Ectodermal cell (in vitro differentiated cells): ENCODE results near the gene SAMMSON.
A peak's percentile ranks its signal among the peaks of the same experiment; 100 is the strongest.

Experiments
- H3K27ac ChIP-seq: 2 replicates; pipeline ENCODE4 v1.7.0; 2013; ENCODE audit warnings: mild to moderate bottlenecking, low read depth, low read length; ENCODE audit not compliant: insufficient read depth, poor library complexity, severe bottlenecking
- H3K27me3 ChIP-seq: 2 replicates; pipeline ENCODE4 v1.7.0; 2013; ENCODE audit warnings: mild to moderate bottlenecking, low read length; ENCODE audit not compliant: insufficient read depth, control insufficient read depth, poor library complexity, severe bottlenecking
- H3K36me3 ChIP-seq: one replicate; pipeline ENCODE4 v1.7.0; 2013; ENCODE audit warnings: low read length; ENCODE audit not compliant: control insufficient read depth, insufficient read depth
- H3K4me1 ChIP-seq: one replicate; pipeline ENCODE4 v1.7.0; 2013; ENCODE audit warnings: low read length; ENCODE audit not compliant: control insufficient read depth, insufficient read depth
- H3K4me3 ChIP-seq: 2 replicates; pipeline ENCODE4 v1.7.0; 2013; ENCODE audit warnings: low read depth, low read length, control low read depth; ENCODE audit not compliant: insufficient read depth
- H3K9me3 ChIP-seq: 2 replicates; pipeline ENCODE4 v1.7.0; 2013; ENCODE audit warnings: mild to moderate bottlenecking, low read length, moderate library complexity; ENCODE audit not compliant: control insufficient read depth
- WGBS, 2 experiments: methylation state at CpG; one replicate each; pipeline ENCODE4 v1.1.7; 2013; ENCODE audit warnings: missing lambda C conversion rate in 2 of 2; 5-methylcytosine and 5-hydroxymethylcytosine counted together

The SAMMSON gene

GRCh38 chr3:69983546-69984265 lies 15.8 kb upstream of the SAMMSON start:
- Histone ChIP-seq H3K36me3 (no peaks in the 10 kb centered on the region), H3K4me1 (no peaks in the 10 kb centered on the region), H3K27ac (no peak overlapping the region), H3K9me3 (no peaks in the 10 kb centered on the region), H3K4me3 (no peak overlapping the region), H3K27me3 (no peaks in the 10 kb centered on the region)
- 91 to 97% methylated on average over 5 of the region's 5 CpGs for WGBS, 2 experiments

- 90 to 92% methylated on average over 4 of the region's 4 CpGs for WGBS, 2 experiments
- no peak overlapping the region for H3K27ac ChIP-seq
- H3K9me3 ChIP-seq, result no peaks in the 10 kb centered on the region
- no peak overlapping the region for H3K4me3 ChIP-seq
- no peaks in the 10 kb centered on the region for H3K36me3 ChIP-seq
- H3K27me3 ChIP-seq, result no peaks in the 10 kb centered on the region
- H3K4me1 ChIP-seq, result no peaks in the 10 kb centered on the region
Observed at GRCh38 chr3:69985266-69985665, 14.3 kb upstream of the SAMMSON start.

GRCh38 chr3:69986419-69986818 lies 13.1 kb upstream of the SAMMSON start:
- no peak overlapping the region for H3K27ac ChIP-seq
- H3K4me1 ChIP-seq, result no peaks in the 10 kb centered on the region
- 91 to 98% methylated on average over 4 to 6 of the region's 6 CpGs for WGBS, 2 experiments
- H3K4me3 ChIP-seq, result no peak overlapping the region
- no peaks in the 10 kb centered on the region for H3K9me3 ChIP-seq
- no peaks in the 10 kb centered on the region for H3K36me3 ChIP-seq
- no peaks in the 10 kb centered on the region for H3K27me3 ChIP-seq

- 93 to 96% methylated on average over 6 of the region's 6 CpGs for WGBS, 2 experiments
- Histone ChIP-seq H3K9me3 (no peaks in the 10 kb centered on the region), H3K4me1 (no peaks in the 10 kb centered on the region), H3K36me3 (no peaks in the 10 kb centered on the region), H3K4me3 (no peak overlapping the region), H3K27me3 (no peaks in the 10 kb centered on the region), H3K27ac (no peak overlapping the region)
Observed at GRCh38 chr3:69987833-69988232, 11.7 kb upstream of the SAMMSON start.

GRCh38 chr3:69993757-69994156 lies 5.8 kb upstream of the SAMMSON start:
- H3K27ac ChIP-seq, result no peak overlapping the region
- H3K36me3 ChIP-seq, result no peaks in the 10 kb centered on the region
- WGBS, 2 experiments, result 94 to 97% methylated on average over 3 of the region's 4 CpGs
- H3K27me3 ChIP-seq, result no peaks in the 10 kb centered on the region
- H3K4me3 ChIP-seq, result no peak overlapping the region
- H3K9me3 ChIP-seq, result no peaks in the 10 kb centered on the region
- no peaks in the 10 kb centered on the region for H3K4me1 ChIP-seq

GRCh38 chr3:69994919-69995318 lies 4.6 kb upstream of the SAMMSON start:
- H3K9me3 ChIP-seq, result no peaks in the 10 kb centered on the region
- no peaks in the 10 kb centered on the region for H3K4me1 ChIP-seq
- H3K27ac ChIP-seq, result no peak overlapping the region
- H3K36me3 ChIP-seq, result no peaks in the 10 kb centered on the region
- WGBS, 2 experiments, result 93 to 94% methylated on average over 3 of the region's 3 CpGs
- H3K4me3 ChIP-seq, result no peak overlapping the region
- H3K27me3 ChIP-seq, result no peaks in the 10 kb centered on the region

GRCh38 chr3:69997631-69998307 lies 1.8 kb upstream of the SAMMSON start:
- Histone ChIP-seq H3K4me1 (peaks cover 5% of the 10 kb centered on the region), H3K36me3 (no peaks in the 10 kb centered on the region), H3K9me3 (no peaks in the 10 kb centered on the region), H3K27me3 (no peaks in the 10 kb centered on the region), H3K4me3 (no peak overlapping the region), H3K27ac (no peak overlapping the region)
- WGBS, 2 experiments, result 77 to 81% methylated on average over 3 of the region's 3 CpGs

- peaks cover 5% of the 10 kb centered on the region for H3K4me1 ChIP-seq
- H3K36me3 ChIP-seq, result no peaks in the 10 kb centered on the region
- no peak overlapping the region for H3K27ac ChIP-seq
- H3K4me3 ChIP-seq, result no peak overlapping the region
- 53 to 56% methylated on average over 3 of the region's 3 CpGs for WGBS, 2 experiments
- H3K27me3 ChIP-seq, result no peaks in the 10 kb centered on the region
- H3K9me3 ChIP-seq, result no peaks in the 10 kb centered on the region
Observed at GRCh38 chr3:69998759-69999139, 784 bp upstream of the SAMMSON start.

GRCh38 chr3:70000028-70000410 lies 486 bp downstream of the SAMMSON start:
- Histone ChIP-seq H3K36me3 (no peaks in the 10 kb centered on the region), H3K4me1 (peaks cover 5% of the 10 kb centered on the region), H3K9me3 (no peaks in the 10 kb centered on the region), H3K4me3 (no peak overlapping the region), H3K27ac (no peak overlapping the region), H3K27me3 (no peaks in the 10 kb centered on the region)
- 91 to 93% methylated on average over 12 to 13 of the region's 15 CpGs for WGBS, 2 experiments

GRCh38 chr3:70000563-70001081 lies 1.1 kb downstream of the SAMMSON start:
- 72 to 79% methylated on average over 4 of the region's 4 CpGs for WGBS, 2 experiments
- Histone ChIP-seq H3K9me3 (no peaks in the 10 kb centered on the region), H3K27me3 (no peaks in the 10 kb centered on the region), H3K27ac (peak overlapping the region; percentile 33), H3K36me3 (no peaks in the 10 kb centered on the region), H3K4me3 (no peak overlapping the region), H3K4me1 (peaks cover 5% of the 10 kb centered on the region)
